Endothelial cell (in vitro differentiated cells): ENCODE data around the gene TLR9. TPM values are rescaled to one million over a fixed set of nuclear protein-coding genes. Genes with fewer than 3 reads are reported as not detected.

Experiments used
- DNase-seq: peaks from one replicate; pipeline ENCODE4 v3.0.0; 2021; ENCODE audit warnings: low spot score
- H3K27ac Mint-ChIP-seq: one replicate; pipeline ENCODE4 v1.8.0; 2021; ENCODE audit warnings: mixed read lengths, inconsistent platforms; ENCODE audit not compliant: unreplicated experiment
- H3K27me3 Mint-ChIP-seq: one replicate; pipeline ENCODE4 v1.8.0; 2021; ENCODE audit warnings: mild to moderate bottlenecking, moderate library complexity, mixed read lengths, inconsistent platforms; ENCODE audit not compliant: unreplicated experiment
- H3K36me3 Mint-ChIP-seq: one replicate; pipeline ENCODE4 v1.8.0; 2021; ENCODE audit warnings: mild to moderate bottlenecking, low read depth, mixed read lengths, inconsistent platforms; ENCODE audit not compliant: unreplicated experiment
- H3K4me1 Mint-ChIP-seq: one replicate; pipeline ENCODE4 v1.8.0; 2021; ENCODE audit warnings: mild to moderate bottlenecking, mixed read lengths, inconsistent platforms; ENCODE audit not compliant: unreplicated experiment
- H3K4me3 Mint-ChIP-seq: one replicate; pipeline ENCODE4 v1.8.0; 2021; ENCODE audit warnings: mild to moderate bottlenecking, mixed read lengths, inconsistent platforms; ENCODE audit not compliant: unreplicated experiment
- H3K9me3 Mint-ChIP-seq: one replicate; pipeline ENCODE4 v1.8.0; 2021; ENCODE audit warnings: mixed read lengths, inconsistent platforms; ENCODE audit not compliant: unreplicated experiment
- CTCF ChIP-seq: fragments of 200-600 bp; sonication (generic); IDR thresholded peaks from one replicate; pipeline ENCODE4 v1.5.0; 2021; ENCODE audit warnings: antibody characterized with exemption; ENCODE audit not compliant: unreplicated experiment
- total RNA-seq: library from RNA; stranded (reverse); fragmentation: NEBNext Ultra II Directional; extraction: Animal tissue kit (Norgen Biotek cat#: 25700); gene quantifications from one replicate; pipeline ENCODE4 v1.2.1, GENCODE V29; 2021; ENCODE audit not compliant: unreplicated experiment

Gene TLR9
- total RNA-seq, 1 donor from 2014 or later, result not detected

DNA sequence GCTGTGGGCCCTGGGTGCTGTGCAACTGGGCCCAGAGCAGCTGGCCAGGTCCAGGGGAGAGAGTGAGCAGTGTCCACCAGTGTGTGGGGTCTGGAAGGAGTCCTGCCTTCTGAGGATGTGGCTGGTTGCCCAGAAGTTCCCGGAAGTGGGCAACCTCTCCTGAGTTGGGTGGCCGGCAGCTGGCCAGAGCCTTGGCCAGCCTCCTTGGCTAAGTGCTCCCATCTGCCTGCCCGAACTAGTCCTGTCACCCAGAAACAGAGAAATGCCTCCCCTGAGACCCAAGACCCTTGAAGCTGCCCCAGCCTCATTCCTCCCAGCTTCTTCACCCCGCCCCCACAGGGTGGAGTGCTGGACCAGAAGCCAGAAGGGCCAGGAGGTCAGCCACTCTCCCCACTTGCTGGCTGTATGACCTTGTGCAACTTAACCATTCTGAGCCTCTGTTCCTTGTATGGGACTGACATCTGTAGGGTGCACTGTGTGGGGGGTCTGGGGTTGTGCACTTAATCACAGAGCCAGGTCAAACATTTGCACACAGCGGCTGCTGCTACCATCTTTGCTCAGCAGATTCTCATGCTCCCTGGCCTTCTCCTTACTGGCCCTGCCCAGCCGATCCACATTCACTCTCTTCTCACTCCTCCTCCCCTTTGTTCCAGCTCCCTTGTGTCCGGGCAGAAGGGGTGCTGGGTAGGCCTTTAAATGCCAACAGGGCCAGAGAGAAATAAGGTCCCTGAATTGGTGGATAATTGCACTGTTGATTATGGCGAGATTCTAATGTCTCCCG is 35.0 kb downstream of the TLR9 start:
- no peaks in the 10 kb centered on the region for H3K9me3 Mint-ChIP-seq
- no peak overlapping the region for H3K4me3 Mint-ChIP-seq
- no peaks in the 10 kb centered on the region for H3K4me1 Mint-ChIP-seq
- H3K27me3 Mint-ChIP-seq, result no peaks in the 10 kb centered on the region
- peaks cover 3% of the 10 kb centered on the region for H3K36me3 Mint-ChIP-seq
- H3K27ac Mint-ChIP-seq, result no peak overlapping the region
- DNase-seq, result no peak
- no peak for TF ChIP-seq CTCF

DNA sequence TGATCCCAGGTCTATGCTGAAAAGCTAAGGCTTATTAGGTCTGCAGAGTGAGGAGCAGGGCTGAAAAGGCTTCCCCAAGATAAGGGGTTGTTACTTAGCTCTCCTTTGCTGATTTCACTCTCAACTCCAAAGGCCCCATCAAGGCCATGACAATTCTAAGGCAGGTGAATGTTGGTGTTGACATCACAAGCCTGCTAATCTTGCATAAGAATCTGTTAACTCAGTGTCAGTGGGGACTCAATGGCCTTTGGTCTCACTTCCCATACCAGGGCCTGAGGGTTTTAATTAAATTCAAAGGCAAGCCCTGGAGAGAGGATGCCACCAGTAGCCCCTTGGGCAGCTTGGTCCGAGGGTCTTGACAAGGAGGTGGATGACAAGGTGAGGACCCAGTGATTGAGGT is 36.9 kb downstream of the TLR9 start:
- no peaks in the 10 kb centered on the region for H3K4me1 Mint-ChIP-seq
- no peak overlapping the region for H3K4me3 Mint-ChIP-seq
- no peak for DNase-seq
- H3K27ac Mint-ChIP-seq, result no peak overlapping the region
- peaks cover 2% of the 10 kb centered on the region for H3K27me3 Mint-ChIP-seq
- H3K36me3 Mint-ChIP-seq, result peaks cover 4% of the 10 kb centered on the region
- no peaks in the 10 kb centered on the region for H3K9me3 Mint-ChIP-seq
- TF ChIP-seq CTCF, result no peak

- H3K4me3 Mint-ChIP-seq, result no peak overlapping the region
- no peak overlapping the region for H3K27ac Mint-ChIP-seq
- no peaks in the 10 kb centered on the region for H3K4me1 Mint-ChIP-seq
- peaks cover 4% of the 10 kb centered on the region for H3K36me3 Mint-ChIP-seq
- TF ChIP-seq CTCF, result no peak
- H3K27me3 Mint-ChIP-seq, result peaks cover 2% of the 10 kb centered on the region
- no peaks in the 10 kb centered on the region for H3K9me3 Mint-ChIP-seq
- DNase-seq, result no peak
These were observed 38.7 kb downstream of the TLR9 start for GRCh38 chr3:52186729-52187128.

DNA sequence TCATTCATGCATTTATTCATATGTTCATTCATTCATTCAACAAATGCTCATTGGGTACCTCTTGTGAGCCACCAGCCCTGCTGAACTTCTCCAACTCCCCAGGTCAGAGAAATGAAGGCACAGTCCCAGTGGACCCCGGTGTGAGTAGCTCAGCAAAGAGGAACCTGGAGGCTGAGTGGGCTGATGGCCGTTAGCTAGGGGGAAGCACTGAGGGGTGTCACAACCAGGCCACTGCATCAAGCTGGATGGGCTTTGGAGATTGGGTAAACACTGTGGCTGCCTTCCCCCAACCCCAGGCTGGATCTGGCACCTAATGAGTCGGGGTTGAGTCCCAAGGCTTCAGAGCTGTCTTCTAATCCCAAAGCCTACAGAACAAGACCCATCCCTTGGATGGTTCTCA is 39.6 kb downstream of the TLR9 start:
- DNase-seq, result no peak
- TF ChIP-seq CTCF, result no peak
- Mint-ChIP-seq H3K27ac (no peak overlapping the region), H3K9me3 (no peaks in the 10 kb centered on the region), H3K27me3 (peaks cover 2% of the 10 kb centered on the region), H3K4me3 (no peak overlapping the region), H3K36me3 (peaks cover 4% of the 10 kb centered on the region), H3K4me1 (no peaks in the 10 kb centered on the region)

GRCh38 chr3:52185311-52185710 is 40.1 kb downstream of the TLR9 start:
- Mint-ChIP-seq H3K4me1 (no peaks in the 10 kb centered on the region), H3K4me3 (no peak overlapping the region), H3K36me3 (peaks cover 4% of the 10 kb centered on the region), H3K27me3 (peaks cover 2% of the 10 kb centered on the region), H3K9me3 (no peaks in the 10 kb centered on the region), H3K27ac (no peak overlapping the region)
- no peak for DNase-seq
- no peak for TF ChIP-seq CTCF
